TTC549 (cell line): ENCODE data around the gene SLC22A31.
"Not testable (repeated sequence)": the region's sequence is repeated elsewhere in the genome, so short reads cannot be mapped to it uniquely, and the experiment has no call there.

Experiments used
- FAIRE-seq: peaks from 2 replicates; lab custom pipeline; 2012; peaks lifted over from hg19 to GRCh38; lab: Jason Lieb, UNC

The SLC22A31 gene

GRCh38 chr16:89178453-89179147 is 21.7 kb downstream of the SLC22A31 start:
- FAIRE-seq, result no peak

- FAIRE-seq, result no peak
Observed at GRCh38 chr16:89177501-89177900, 22.8 kb downstream of the SLC22A31 start.

GRCh38 chr16:89176717-89177116 is 23.6 kb downstream of the SLC22A31 start:
- no peak for FAIRE-seq

- FAIRE-seq, result no peak
Observed at GRCh38 chr16:89176147-89176690, 24.1 kb downstream of the SLC22A31 start.

GRCh38 chr16:89175280-89176146 is 24.8 kb downstream of the SLC22A31 start:
- no peak for FAIRE-seq

- FAIRE-seq, result no peak
Observed at GRCh38 chr16:89174877-89175276, 25.5 kb downstream of the SLC22A31 start.

GRCh38 chr16:89174055-89174827 is 26.1 kb downstream of the SLC22A31 start:
- no peak for FAIRE-seq

GRCh38 chr16:89173174-89173921 is 27.0 kb downstream of the SLC22A31 start:
- no peak for FAIRE-seq

GRCh38 chr16:89172528-89173173 is 27.7 kb downstream of the SLC22A31 start:
- FAIRE-seq, result no peak

- FAIRE-seq, result no peak
Observed at GRCh38 chr16:89172171-89172527, 28.2 kb downstream of the SLC22A31 start.

GRCh38 chr16:89171216-89172170 is 28.8 kb downstream of the SLC22A31 start, which contains the start of gene CDH15:
CDH15 (plus strand) TSS chr16:89171748; CDS start chr16:89171832, 84 bp downstream.
- FAIRE-seq, result no peak

GRCh38 chr16:89170346-89171215 is 29.8 kb downstream of the SLC22A31 start:
- FAIRE-seq, result no peak

GRCh38 chr16:89169778-89170177 is 30.6 kb downstream of the SLC22A31 start:
- no peak for FAIRE-seq

- no peak for FAIRE-seq
Observed at GRCh38 chr16:89168381-89169189, 31.8 kb downstream of the SLC22A31 start.

GRCh38 chr16:89167425-89167941 is 32.9 kb downstream of the SLC22A31 start:
- FAIRE-seq, result no peak

- FAIRE-seq, result no peak
Observed at GRCh38 chr16:89166696-89167424, 33.5 kb downstream of the SLC22A31 start.

GRCh38 chr16:89165681-89165979 is 34.7 kb downstream of the SLC22A31 start:
- FAIRE-seq, result not testable (repeated sequence)
